Endothelial cell of umbilical vein (primary cell): Measurements from ENCODE around the gene MARVELD1. TPM values are rescaled to one million over a fixed set of nuclear protein-coding genes. Genes with fewer than 3 reads are reported as not detected.

ENCODE experiments used
- BruUV-seq: library from RNA; stranded (reverse); fragments of 400-500 nt; replicated peaks from 2 replicates; lab custom pipeline; 2021; lab: Mats Ljungman, UMichigan
- CTCF ChIA-PET: fragments of 300-600, 350-600 bp; sonication (Branson Sonifier 250); formaldehyde crosslinking; loops from one replicate; lab custom pipeline; 2021; ENCODE audit warnings: antibody characterized with exemption, inconsistent platforms; lab: Charles Lee
- POLR2A ChIA-PET: fragments of 300-600, 350-600 bp; sonication (Branson Sonifier 250); formaldehyde crosslinking; loops from one replicate; lab custom pipeline; 2021; ENCODE audit warnings: antibody characterized with exemption, inconsistent platforms; lab: Charles Lee
- DNase-seq: peaks from one replicate; pipeline ENCODE4 v3.0.0-alpha.2; 2011; ENCODE audit warnings: low read depth, low spot score
- FAIRE-seq: peaks from 2 replicates; lab custom pipeline; 2011; peaks lifted over from hg19 to GRCh38; lab: Jason Lieb, UNC
- H2AFZ ChIP-seq: 2 replicates; pipeline ENCODE4 v1.6.0; 2012; ENCODE audit warnings: low read depth, low read length, control low read depth, inconsistent platforms
- H3K27ac ChIP-seq: 2 replicates; pipeline ENCODE4 v1.5.1; 2011; ENCODE audit warnings: low read depth, mild to moderate bottlenecking, control low read depth, low read length, moderate library complexity; ENCODE audit not compliant: insufficient read depth
- H3K27me3 ChIP-seq, 2 experiments: 2 replicates each; pipeline versions ENCODE4 v1.6.0 to v1.6.1; 2011; ENCODE audit warnings: low read length in 2 of 2, mixed read lengths in 1 of 2; ENCODE audit not compliant: control insufficient read depth in 2 of 2, insufficient read depth in 2 of 2
- H3K36me3 ChIP-seq, 2 experiments: 2 replicates in 1 of 2; 3 replicates in 1 of 2; pipeline ENCODE4 v1.5.1; 2011; ENCODE audit warnings: low read length in 2 of 2, mild to moderate bottlenecking in 1 of 2, moderate library complexity in 1 of 2; ENCODE audit not compliant: control insufficient read depth in 2 of 2, insufficient read depth in 2 of 2; ENCODE audit errors: extremely low read depth in 1 of 2
- H3K4me1 ChIP-seq: 3 replicates; pipeline ENCODE4 v1.5.1; 2011; ENCODE audit warnings: mild to moderate bottlenecking, low read length; ENCODE audit not compliant: control insufficient read depth, insufficient read depth; ENCODE audit errors: extremely low read depth
- H3K4me2 ChIP-seq: 2 replicates; pipeline ENCODE4 v1.6.1; 2011; ENCODE audit warnings: low read length, control low read depth, mixed read lengths; ENCODE audit not compliant: insufficient read depth
- H3K4me3 ChIP-seq, 3 experiments: fragments of 200-600 bp in 1 of 3; sonication (generic), shearing (Covaris generic) in 1 of 3; replicated peaks in 1 of 3; 2 replicates each; pipeline ENCODE4 v1.5.1; 2011 to 2016; ENCODE audit warnings: control low read depth in 3 of 3, low read length in 3 of 3, mild to moderate bottlenecking in 2 of 3, inconsistent platforms in 1 of 3, low read depth in 1 of 3, moderate library complexity in 1 of 3; ENCODE audit not compliant: insufficient read depth in 1 of 3
- H3K79me2 ChIP-seq: 2 replicates; pipeline ENCODE4 v1.6.0; 2012; ENCODE audit warnings: low read length, inconsistent platforms; ENCODE audit not compliant: control insufficient read depth, insufficient read depth
- H3K9ac ChIP-seq: replicated peaks from 2 replicates; pipeline ENCODE3; 2011; ENCODE audit warnings: low read length, control low read depth; ENCODE audit not compliant: insufficient read depth; ENCODE audit errors: extremely low read depth
- H3K9me1 ChIP-seq: replicated peaks from 3 replicates; pipeline ENCODE4 v1.6.0; 2011; ENCODE audit warnings: mild to moderate bottlenecking, low read length; ENCODE audit not compliant: control insufficient read depth, insufficient read depth; ENCODE audit errors: extremely low read depth
- H3K9me3 ChIP-seq: replicated peaks from 2 replicates; pipeline ENCODE4 v1.5.1; 2012; ENCODE audit warnings: low read length, inconsistent platforms; ENCODE audit not compliant: control insufficient read depth, insufficient read depth
- H4K20me1 ChIP-seq: replicated peaks from 2 replicates; pipeline ENCODE3; 2011; ENCODE audit warnings: mild to moderate bottlenecking, low read length; ENCODE audit not compliant: control insufficient read depth, insufficient read depth; ENCODE audit errors: extremely low read depth
- EZH2 ChIP-seq: IDR thresholded peaks from 2 replicates; pipeline ENCODE4 v1.6.1; 2012; ENCODE audit warnings: borderline replicate concordance, low read depth, mild to moderate bottlenecking, moderate library complexity, low read length, inconsistent platforms; ENCODE audit not compliant: severe bottlenecking
- FOS ChIP-seq: IDR thresholded peaks from 2 replicates; pipeline ENCODE4 v1.6.1; 2011; ENCODE audit warnings: mild to moderate bottlenecking, low read length, moderate library complexity, borderline replicate concordance; ENCODE audit not compliant: insufficient read depth
- JUN ChIP-seq: IDR thresholded peaks from 2 replicates; pipeline ENCODE4 v1.6.1; 2011; ENCODE audit warnings: borderline replicate concordance, low read depth; ENCODE audit not compliant: insufficient read length, insufficient read depth
- POLR2A ChIP-seq: IDR thresholded peaks from 2 replicates; pipeline ENCODE4 v1.6.1; 2012; ENCODE audit warnings: low read depth, mild to moderate bottlenecking, control low read depth, low read length
- POLR2AphosphoS5 ChIP-seq: IDR thresholded peaks from 2 replicates; pipeline ENCODE4 v1.6.1; 2012; ENCODE audit warnings: low read depth, mild to moderate bottlenecking, control low read depth, low read length, moderate library complexity; ENCODE audit not compliant: insufficient read depth
- dilution Hi-C: fragments of 300-500 bp; cut with MboI; formaldehyde crosslinking; loops from one replicate; pipeline ENCODE4 v1.15.0; 2019; ENCODE audit warnings: low sequenced_read_pairs; ENCODE audit not compliant: extremely low pct_ligation_motif_present
- intact Hi-C: fragments of 100-400 bp; cut with micrococcal nuclease; formaldehyde crosslinking; loops from one replicate; pipeline ENCODE4 v1.10.0; 2022
- polyA plus RNA-seq, 4 experiments: library from polyadenylated mRNA; depleted of rRNA in 3 of 4; stranded (reverse) in 3 of 4; unstranded in 1 of 4; fragments of >200 nt; gene quantifications; 2 replicates each; pipeline versions ENCODE4 v1.2.1 to v1.2.3, GENCODE V29; 2011 to 2012; ENCODE audit warnings: missing spikeins in 1 of 4
- total RNA-seq: library from RNA; stranded (reverse); gene quantifications from 2 replicates; pipeline ENCODE4 v1.2.3, GENCODE V29; 2021
- TF ChIP-seq, protein P1 (sequence below), 2 donors: IDR thresholded peaks; 1 replicate in 1 of 2; 2 replicates in 1 of 2; pipeline ENCODE4 v1.5.1; 2011; ENCODE audit warnings: low read length in 2 of 2, mild to moderate bottlenecking in 2 of 2, moderate library complexity in 2 of 2, control low read depth in 1 of 2, inconsistent platforms in 1 of 2, low read depth in 1 of 2; ENCODE audit not compliant: insufficient read depth in 1 of 2; ENCODE audit errors: extremely low read depth in 1 of 2
- TF ChIP-seq, protein P2 (sequence below): IDR thresholded peaks from 2 replicates; pipeline ENCODE4 v1.6.1; 2011; ENCODE audit not compliant: insufficient read depth, insufficient read length

MARVELD1 gene
- total and polyA plus RNA-seq, 2 donors (not counting 3 experiments of a cell fraction or from before 2014, with no cell fraction given), result 67.3 to 78.3 TPM

DNA sequence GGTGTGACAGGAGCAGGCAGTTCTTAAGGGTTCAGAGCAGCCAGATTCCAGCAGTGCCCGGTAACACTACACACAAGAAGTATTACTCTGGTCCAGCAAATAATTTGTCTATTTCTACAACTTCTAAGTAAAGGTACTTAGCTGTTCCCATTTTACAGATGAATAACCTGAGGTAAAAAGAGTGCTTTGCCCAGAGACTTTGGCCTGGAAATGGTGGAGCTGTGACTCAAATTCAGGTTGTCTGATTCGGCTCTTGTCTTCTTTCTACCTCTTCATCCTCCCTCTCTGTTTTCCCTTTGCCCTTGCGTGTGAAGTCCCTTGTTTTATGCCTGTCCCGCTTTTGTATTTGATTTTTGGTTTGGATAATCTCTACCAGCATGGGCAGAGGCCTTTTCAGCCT, 41.2 kb downstream of the MARVELD1 start:
- Histone ChIP-seq H3K9me1 (no peaks in the 10 kb centered on the region), H3K27ac (no peak overlapping the region), H3K9ac (no peak overlapping the region), H3K4me3 (no peak overlapping the region), H3K4me2 (no peak overlapping the region), H3K27me3 (no peaks in the 10 kb centered on the region), H3K4me1 (no peaks in the 10 kb centered on the region), H4K20me1 (peaks cover 2% of the 10 kb centered on the region), H3K9me3 (no peaks in the 10 kb centered on the region), H3K36me3 (peaks cover 13 to 66% of the 10 kb centered on the region in 2 experiments), H2AFZ (no peak overlapping the region), H3K79me2 (no peaks in the 10 kb centered on the region)
- ChIA-PET POLR2A (no interaction called here), CTCF (no interaction called here)
- TF ChIP-seq, protein P1, sequence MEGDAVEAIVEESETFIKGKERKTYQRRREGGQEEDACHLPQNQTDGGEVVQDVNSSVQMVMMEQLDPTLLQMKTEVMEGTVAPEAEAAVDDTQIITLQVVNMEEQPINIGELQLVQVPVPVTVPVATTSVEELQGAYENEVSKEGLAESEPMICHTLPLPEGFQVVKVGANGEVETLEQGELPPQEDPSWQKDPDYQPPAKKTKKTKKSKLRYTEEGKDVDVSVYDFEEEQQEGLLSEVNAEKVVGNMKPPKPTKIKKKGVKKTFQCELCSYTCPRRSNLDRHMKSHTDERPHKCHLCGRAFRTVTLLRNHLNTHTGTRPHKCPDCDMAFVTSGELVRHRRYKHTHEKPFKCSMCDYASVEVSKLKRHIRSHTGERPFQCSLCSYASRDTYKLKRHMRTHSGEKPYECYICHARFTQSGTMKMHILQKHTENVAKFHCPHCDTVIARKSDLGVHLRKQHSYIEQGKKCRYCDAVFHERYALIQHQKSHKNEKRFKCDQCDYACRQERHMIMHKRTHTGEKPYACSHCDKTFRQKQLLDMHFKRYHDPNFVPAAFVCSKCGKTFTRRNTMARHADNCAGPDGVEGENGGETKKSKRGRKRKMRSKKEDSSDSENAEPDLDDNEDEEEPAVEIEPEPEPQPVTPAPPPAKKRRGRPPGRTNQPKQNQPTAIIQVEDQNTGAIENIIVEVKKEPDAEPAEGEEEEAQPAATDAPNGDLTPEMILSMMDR (IDR thresholded peaks at IDR 0.05; ENCODE audit: extremely low read depth in 1 of 2, insufficient read depth in 1 of 2, low read depth in 1 of 2, low read length in 2 of 2), result no peak
- no peak for TF ChIP-seq JUN
- no peak for TF ChIP-seq FOS
- no peak for TF ChIP-seq POLR2A
- no peak for TF ChIP-seq EZH2
- no peak for TF ChIP-seq POLR2AphosphoS5
- no TSS peak for BruUV-seq
- no peak for FAIRE-seq
- dilution Hi-C loops (no loop called here), intact Hi-C loops (no loop called here)
- DNase-seq, result no peak

DNA sequence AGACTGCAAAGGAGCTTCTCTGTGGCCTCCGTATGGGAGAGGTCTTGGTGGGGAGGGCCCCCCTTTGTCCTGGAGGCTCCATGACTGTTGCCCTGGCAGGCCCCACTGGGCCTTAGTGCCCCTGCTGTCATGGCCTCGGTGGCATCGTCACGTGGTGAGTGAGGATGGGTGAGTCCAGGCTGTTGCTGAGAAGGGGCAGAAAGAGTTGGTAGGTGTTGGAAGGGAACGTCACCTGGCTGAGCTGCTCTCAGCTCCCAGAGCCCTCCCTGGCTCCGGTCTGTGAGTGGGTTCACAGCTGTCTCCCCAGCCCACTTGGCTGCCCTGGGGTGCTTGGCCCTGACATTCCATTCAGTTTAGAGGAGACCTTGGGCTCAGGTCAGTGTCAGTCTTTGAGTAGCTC, 42.2 kb downstream of the MARVELD1 start:
- Histone ChIP-seq H3K4me3 (no peak overlapping the region), H3K36me3 (peaks cover 14 to 62% of the 10 kb centered on the region in 2 experiments), H3K79me2 (no peaks in the 10 kb centered on the region), H3K9me3 (no peaks in the 10 kb centered on the region), H3K9ac (no peak overlapping the region), H4K20me1 (peaks cover 2% of the 10 kb centered on the region), H3K4me1 (no peaks in the 10 kb centered on the region), H3K27me3 (no peaks in the 10 kb centered on the region), H3K4me2 (no peak overlapping the region), H2AFZ (no peak overlapping the region), H3K9me1 (no peaks in the 10 kb centered on the region), H3K27ac (no peak overlapping the region)
- DNase-seq (no peak), FAIRE-seq (no peak)
- intact Hi-C loops, result no loop called here
- BruUV-seq, result no TSS peak
- dilution Hi-C loops, result no loop called here
- POLR2A ChIA-PET, result no interaction called here
- CTCF ChIA-PET, result interaction anchor here (0.8 kb wide), 1 partner anchor 54 kb away, joined by 3 read pairs; no protein-coding TSS in a partner anchor
- TF ChIP-seq, protein P2, sequence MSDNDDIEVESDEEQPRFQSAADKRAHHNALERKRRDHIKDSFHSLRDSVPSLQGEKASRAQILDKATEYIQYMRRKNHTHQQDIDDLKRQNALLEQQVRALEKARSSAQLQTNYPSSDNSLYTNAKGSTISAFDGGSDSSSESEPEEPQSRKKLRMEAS, result no peak
